Measurements from ENCODE around the gene RPS6KL1. TPM values are rescaled to one million over a fixed set of nuclear protein-coding genes. Genes with fewer than 3 reads are reported as not detected.

The RPS6KL1 gene
- total RNA-seq, 1 donor from 2014 or later, result 10.7 TPM

- DNase-seq (ENCODE audit: low spot score), result no peak
Measured at GRCh38 chr14:74952180-74952665, 29.2 kb upstream of the RPS6KL1 start.

GRCh38 chr14:74951443-74952179 lies 28.6 kb upstream of the RPS6KL1 start:
- DNase-seq (ENCODE audit: low spot score), result no peak

- DNase-seq (ENCODE audit: low spot score), result no peak
Measured at GRCh38 chr14:74950795-74951442, 27.9 kb upstream of the RPS6KL1 start.

GRCh38 chr14:74949859-74950573 lies 27.0 kb upstream of the RPS6KL1 start:
- no peak for DNase-seq (ENCODE audit: low spot score)

GRCh38 chr14:74949191-74949601 lies 26.1 kb upstream of the RPS6KL1 start:
- DNase-seq (ENCODE audit: low spot score), result no peak

GRCh38 chr14:74948228-74949175 lies 25.4 kb upstream of the RPS6KL1 start:
- DNase-seq (ENCODE audit: low spot score), result no peak

- no peak for DNase-seq (ENCODE audit: low spot score)
Measured at GRCh38 chr14:74947353-74948227, 24.5 kb upstream of the RPS6KL1 start.

GRCh38 chr14:74946659-74947281 lies 23.7 kb upstream of the RPS6KL1 start:
- no peak for DNase-seq (ENCODE audit: low spot score)

GRCh38 chr14:74945852-74946658 lies 23.0 kb upstream of the RPS6KL1 start:
- peak; percentile 84 for DNase-seq (ENCODE audit: low spot score)

- no peak for DNase-seq (ENCODE audit: low spot score)
Measured at GRCh38 chr14:74945261-74945851, 22.3 kb upstream of the RPS6KL1 start.

GRCh38 chr14:74942608-74943007 lies 19.5 kb upstream of the RPS6KL1 start:
- no peak for DNase-seq (ENCODE audit: low spot score)

GRCh38 chr14:74942181-74942580 lies 19.1 kb upstream of the RPS6KL1 start:
- no peak for DNase-seq (ENCODE audit: low spot score)

- DNase-seq (ENCODE audit: low spot score), result no peak
Measured at GRCh38 chr14:74941676-74942097, 18.6 kb upstream of the RPS6KL1 start.

- no peak for DNase-seq (ENCODE audit: low spot score)
Measured at GRCh38 chr14:74940956-74941565, 18.0 kb upstream of the RPS6KL1 start.

- DNase-seq (ENCODE audit: low spot score), result no peak
Measured at GRCh38 chr14:74938531-74939495, 15.8 kb upstream of the RPS6KL1 start.

- DNase-seq (ENCODE audit: low spot score), result no peak
Measured at GRCh38 chr14:74937171-74937570, 14.1 kb upstream of the RPS6KL1 start.

- no peak for DNase-seq (ENCODE audit: low spot score)
Measured at GRCh38 chr14:74936731-74937130, 13.7 kb upstream of the RPS6KL1 start.

Measured in ureter (tissue), 1 donor.